IPS-NIHi11 (cell line): ENCODE data around the gene C19orf47.
"Not testable (repeated sequence)": the region's sequence is repeated elsewhere in the genome, so short reads cannot be mapped to it uniquely, and the experiment has no call there.

Experiments
- DNase-seq: peaks from one replicate; pipeline ENCODE4 v3.0.0; 2012; ENCODE audit warnings: mixed read lengths, low spot score

C19orf47 gene

DNA sequence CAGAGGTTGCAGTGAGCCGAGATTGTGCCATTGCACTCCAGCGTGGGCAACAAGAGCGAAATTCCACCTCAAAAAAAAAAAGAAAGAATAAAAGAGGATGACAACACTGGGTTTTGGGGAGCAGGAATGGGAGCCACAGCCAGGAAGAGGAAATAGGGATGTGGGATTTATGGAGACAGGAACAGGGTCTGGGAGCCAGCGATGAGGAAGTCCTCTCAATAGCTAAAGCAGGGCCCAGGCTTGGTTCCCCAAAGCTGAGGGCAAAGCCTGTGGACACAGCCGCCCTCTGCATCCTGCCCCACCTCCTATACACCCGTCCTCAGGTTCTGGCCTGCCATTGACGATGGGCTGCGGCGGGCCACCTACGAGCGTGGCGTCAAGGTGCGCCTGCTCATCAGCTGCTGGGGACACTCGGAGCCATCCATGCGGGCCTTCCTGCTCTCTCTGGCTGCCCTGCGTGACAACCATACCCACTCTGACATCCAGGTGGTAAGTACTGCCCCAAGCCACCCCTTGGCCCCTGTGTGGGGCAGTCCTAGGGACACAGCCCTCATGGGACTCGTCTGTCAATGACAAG lies 28.2 kb upstream of the C19orf47 start:
- no peak for DNase-seq

DNA sequence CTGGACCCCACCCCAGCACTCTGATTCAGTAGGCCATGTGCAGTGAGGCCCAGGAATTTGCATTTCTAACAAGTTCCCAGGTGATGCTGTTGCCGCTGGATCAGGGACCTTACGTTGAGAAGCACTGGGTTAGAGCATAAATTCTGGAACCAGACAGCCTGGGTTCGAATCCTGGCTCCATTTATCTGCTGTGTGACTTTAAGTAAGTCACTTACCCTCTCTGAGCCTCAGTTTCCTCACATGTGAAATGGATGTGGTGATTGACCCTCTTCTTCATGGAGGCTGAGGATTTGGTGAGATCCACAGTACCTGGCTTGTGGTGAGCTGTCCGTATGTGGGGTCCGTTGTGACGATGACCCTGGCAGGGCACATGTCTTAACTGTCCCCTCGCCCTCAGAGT lies 25.9 kb upstream of the C19orf47 start:
- no peak for DNase-seq

DNA sequence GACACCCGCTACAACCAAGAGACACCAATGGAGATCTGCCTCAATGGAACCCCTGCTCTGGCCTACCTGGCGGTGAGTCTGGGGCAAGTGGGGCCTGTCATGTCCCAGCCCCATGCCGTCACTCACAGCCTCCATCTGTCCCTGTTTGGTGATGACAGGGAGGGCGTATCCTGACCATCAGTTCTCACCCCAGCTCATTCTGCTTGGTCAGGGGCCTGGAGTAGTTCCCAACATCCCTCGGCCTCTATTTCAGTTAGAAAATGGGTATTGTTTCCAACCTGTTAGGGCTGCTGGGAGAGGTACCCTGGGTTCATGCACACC lies 23.6 kb upstream of the C19orf47 start:
- DNase-seq, result no peak

GRCh38 chr19:40370997-40371801 lies 23.0 kb upstream of the C19orf47 start:
- DNase-seq, result no peak

- not testable (repeated sequence) for DNase-seq
Measured at GRCh38 chr19:40370253-40370652, 22.1 kb upstream of the C19orf47 start.

GRCh38 chr19:40369797-40370196 lies 21.6 kb upstream of the C19orf47 start:
- no peak for DNase-seq

- no peak for DNase-seq
Measured at GRCh38 chr19:40367577-40368434, 19.6 kb upstream of the C19orf47 start.

GRCh38 chr19:40366697-40367561 lies 18.7 kb upstream of the C19orf47 start:
- DNase-seq, result peak; percentile 89

DNA sequence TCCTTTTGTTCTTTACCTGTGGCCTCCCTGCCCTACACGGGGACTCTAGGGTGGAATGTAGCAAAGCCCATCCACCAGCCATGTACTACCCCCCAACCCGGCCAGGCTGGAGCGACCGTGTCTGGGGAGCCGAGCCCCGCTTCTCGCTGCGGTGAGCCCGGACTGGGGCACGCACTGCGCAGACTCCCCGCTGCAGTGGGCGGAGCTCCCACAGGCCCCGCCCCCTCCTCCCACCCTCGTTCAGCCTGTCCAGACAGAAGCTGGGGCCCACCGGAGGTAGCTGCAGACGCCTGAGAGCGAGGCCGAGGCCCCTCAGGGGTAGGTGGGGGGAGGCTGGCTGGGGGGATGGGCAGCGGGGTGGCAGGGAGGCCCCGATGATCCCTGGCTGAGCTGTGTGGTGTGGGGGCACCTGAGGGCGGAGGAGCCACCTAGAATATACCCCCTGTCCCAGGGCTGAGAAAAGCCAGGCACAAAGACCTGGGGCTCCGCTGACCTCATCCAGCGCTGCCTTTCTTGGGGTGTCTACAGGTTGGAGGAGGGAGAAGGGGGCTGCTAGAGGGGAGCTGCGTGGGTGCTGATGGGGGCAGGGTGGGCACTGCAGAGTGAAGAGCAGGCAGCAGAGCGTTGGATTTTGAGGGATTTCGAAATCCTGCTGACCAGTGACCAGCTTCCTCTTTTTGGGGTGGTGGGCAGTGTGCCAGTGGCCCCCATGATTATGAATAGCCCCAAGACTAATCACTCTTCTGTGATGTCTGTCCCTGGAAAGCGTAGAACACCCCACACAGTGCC lies 17.6 kb upstream of the C19orf47 start:
- DNase-seq, result peak; percentile 100

DNA sequence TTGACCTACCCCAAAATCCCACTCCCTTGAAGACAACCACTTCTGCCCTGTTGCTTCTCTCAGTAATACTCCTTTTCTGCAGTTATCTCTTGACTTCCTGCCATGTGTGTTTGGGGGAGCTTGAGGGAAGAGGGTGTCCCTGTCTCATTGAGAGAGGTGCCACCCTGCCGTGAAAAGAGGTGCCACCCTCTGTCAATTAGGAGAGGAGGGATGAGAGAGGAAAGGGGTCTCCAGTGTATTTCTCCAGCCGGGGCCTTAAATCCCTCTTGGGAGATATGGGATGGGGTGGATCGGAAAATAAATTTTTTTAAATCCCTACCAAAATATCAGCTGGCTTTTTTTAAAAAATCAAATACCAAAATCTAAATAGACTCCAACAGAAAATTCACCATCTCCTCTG lies 16.8 kb upstream of the C19orf47 start:
- no peak for DNase-seq

GRCh38 chr19:40363069-40363468 lies 14.9 kb upstream of the C19orf47 start:
- DNase-seq, result no peak

- no peak for DNase-seq
Measured at GRCh38 chr19:40362160-40362559, 14.0 kb upstream of the C19orf47 start.

GRCh38 chr19:40360708-40361241 lies 12.6 kb upstream of the C19orf47 start:
- DNase-seq, result no peak

DNA sequence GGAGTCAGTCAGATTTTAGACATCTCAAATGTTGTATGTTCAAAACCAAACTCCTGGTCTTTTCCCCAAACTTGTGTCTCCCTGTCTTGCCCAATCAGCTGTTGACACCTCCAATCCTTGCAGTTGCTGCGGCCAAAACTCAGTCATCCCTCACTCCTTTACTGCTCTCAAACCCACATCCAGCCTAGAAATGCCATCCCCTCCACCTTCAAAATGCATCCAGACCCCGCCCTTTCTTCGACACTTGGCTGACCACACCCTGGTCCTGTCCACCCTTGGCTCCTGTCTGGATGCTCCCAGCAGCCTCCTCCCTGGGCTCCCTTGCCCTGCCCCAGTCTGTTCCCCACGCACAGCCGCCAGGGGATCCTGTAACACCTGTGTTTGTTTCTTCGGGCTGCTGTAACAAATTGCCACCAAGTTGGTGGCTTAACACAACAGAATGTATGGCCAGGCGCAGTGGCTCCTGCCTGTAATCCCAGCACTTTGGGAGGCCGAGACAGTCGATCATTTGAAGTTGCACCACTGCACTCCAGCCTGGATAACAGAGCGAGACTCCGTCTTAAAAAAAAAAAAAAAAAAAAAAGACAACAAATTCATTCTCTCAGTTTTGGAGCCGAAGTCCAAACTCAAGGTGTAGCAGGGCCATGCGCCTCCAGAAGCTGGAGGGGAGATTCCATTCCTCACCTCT lies 12.0 kb upstream of the C19orf47 start:
- DNase-seq, result no peak

- DNase-seq, result no peak
Measured at GRCh38 chr19:40358773-40359172, 10.6 kb upstream of the C19orf47 start.

- DNase-seq, result no peak
Measured at GRCh38 chr19:40357640-40358039, 9.4 kb upstream of the C19orf47 start.

- DNase-seq, result no peak
Measured at GRCh38 chr19:40356681-40357595, 8.7 kb upstream of the C19orf47 start.

- DNase-seq, result no peak
Measured at GRCh38 chr19:40355975-40356680, 7.9 kb upstream of the C19orf47 start.
